ENCODE data around the gene AGAP3. TPM values are rescaled to one million over a fixed set of nuclear protein-coding genes. Genes with fewer than 3 reads are reported as not detected.

The AGAP3 gene
- total RNA-seq, 1 donor from 2014 or later = 58.0 TPM

- intact Hi-C loops (cut with micrococcal nuclease) = no loop called here
- H3K4me1 Mint-ChIP-seq (ENCODE audit: low read depth) = no peaks in the 10 kb centered on the region
- no peak overlapping the region for H3K4me3 Mint-ChIP-seq
- H3K27me3 Mint-ChIP-seq (ENCODE audit: insufficient read depth) = peaks cover 21% of the 10 kb centered on the region
- no peak overlapping the region for H3K27ac Mint-ChIP-seq
- DNase-seq (ENCODE audit: low spot score) = no peak
- no peaks in the 10 kb centered on the region for H3K9me3 Mint-ChIP-seq
- H3K36me3 Mint-ChIP-seq (ENCODE audit: low read depth) = no peaks in the 10 kb centered on the region
Measured at GRCh38 chr7:151152643-151153513, 66.6 kb downstream of the AGAP3 start.

- Mint-ChIP-seq H3K27ac (no peak overlapping the region), H3K36me3 (ENCODE audit: low read depth) (no peaks in the 10 kb centered on the region), H3K27me3 (ENCODE audit: insufficient read depth) (peaks cover 19% of the 10 kb centered on the region), H3K9me3 (no peaks in the 10 kb centered on the region), H3K4me3 (no peak overlapping the region), H3K4me1 (ENCODE audit: low read depth) (no peaks in the 10 kb centered on the region)
- DNase-seq (ENCODE audit: low spot score) = no peak
- intact Hi-C loops (cut with micrococcal nuclease) = no loop called here
Measured at GRCh38 chr7:151157645-151158329, 71.5 kb downstream of the AGAP3 start.

- Mint-ChIP-seq H3K9me3 (no peaks in the 10 kb centered on the region), H3K27ac (no peak overlapping the region), H3K4me3 (no peak overlapping the region), H3K4me1 (ENCODE audit: low read depth) (no peaks in the 10 kb centered on the region), H3K36me3 (ENCODE audit: low read depth) (no peaks in the 10 kb centered on the region), H3K27me3 (ENCODE audit: insufficient read depth) (peaks cover 15% of the 10 kb centered on the region)
- intact Hi-C loops (cut with micrococcal nuclease) = no loop called here
- DNase-seq (ENCODE audit: low spot score) = no peak
Measured at GRCh38 chr7:151161757-151162156, 75.5 kb downstream of the AGAP3 start.

- Mint-ChIP-seq H3K27ac (no peak overlapping the region), H3K4me3 (no peak overlapping the region), H3K9me3 (no peaks in the 10 kb centered on the region), H3K4me1 (ENCODE audit: low read depth) (peaks cover 8% of the 10 kb centered on the region), H3K27me3 (ENCODE audit: insufficient read depth) (peaks cover 34% of the 10 kb centered on the region), H3K36me3 (ENCODE audit: low read depth) (no peaks in the 10 kb centered on the region)
- intact Hi-C loops (cut with micrococcal nuclease) = no loop called here
- DNase-seq (ENCODE audit: low spot score) = no peak
Measured at GRCh38 chr7:151166629-151167196, 80.4 kb downstream of the AGAP3 start.

- Mint-ChIP-seq H3K27me3 (ENCODE audit: insufficient read depth) (peaks cover 40% of the 10 kb centered on the region), H3K4me3 (peak within 1 kb of the TSS; percentile 59), H3K9me3 (no peaks in the 10 kb centered on the region), H3K36me3 (ENCODE audit: low read depth) (no peaks in the 10 kb centered on the region), H3K4me1 (ENCODE audit: low read depth) (peaks cover 8% of the 10 kb centered on the region), H3K27ac (peak within 1 kb of the TSS; percentile 21)
- no peak for DNase-seq (ENCODE audit: low spot score)
- intact Hi-C loops (cut with micrococcal nuclease) = no loop called here
Measured at GRCh38 chr7:151167197-151167961, 81.1 kb downstream of the AGAP3 start, which contains the start of gene GBX1. GBX1 (minus strand) TSS chr7:151167694; CDS start chr7:151167548, 146 bp downstream.

GRCh38 chr7:151168003-151168786 is 81.9 kb downstream of the AGAP3 start:
- Mint-ChIP-seq H3K27me3 (ENCODE audit: insufficient read depth) (peaks cover 43% of the 10 kb centered on the region), H3K4me1 (ENCODE audit: low read depth) (peaks cover 8% of the 10 kb centered on the region)
- intact Hi-C loops (cut with micrococcal nuclease) = loop anchor here (1.0 kb wide), 1 partner anchor 76 kb away; no protein-coding TSS in a partner anchor

GRCh38 chr7:151168787-151169162 is 82.5 kb downstream of the AGAP3 start:
- peaks cover 8% of the 10 kb centered on the region for H3K4me1 Mint-ChIP-seq (ENCODE audit: low read depth)
- peak overlapping the region; percentile 21 for H3K27ac Mint-ChIP-seq
- H3K36me3 Mint-ChIP-seq (ENCODE audit: low read depth) = no peaks in the 10 kb centered on the region
- peaks cover 48% of the 10 kb centered on the region for H3K27me3 Mint-ChIP-seq (ENCODE audit: insufficient read depth)
- peak overlapping the region; percentile 59 for H3K4me3 Mint-ChIP-seq
- no peaks in the 10 kb centered on the region for H3K9me3 Mint-ChIP-seq
- DNase-seq (ENCODE audit: low spot score) = no peak
- intact Hi-C loops (cut with micrococcal nuclease) = loop anchor here (1.0 kb wide), 1 partner anchor 76 kb away; no protein-coding TSS in a partner anchor

More at GRCh38 chr7:151168003-151168786, 81.9 kb downstream of the AGAP3 start:
- Mint-ChIP-seq H3K4me3 (peak overlapping the region; percentile 59), H3K9me3 (no peaks in the 10 kb centered on the region), H3K36me3 (ENCODE audit: low read depth) (no peaks in the 10 kb centered on the region), H3K27ac (peak overlapping the region; percentile 21)
- DNase-seq (ENCODE audit: low spot score) = peak; percentile 42

- peak; percentile 74 for DNase-seq (ENCODE audit: low spot score)
- Mint-ChIP-seq H3K4me3 (no peak overlapping the region), H3K9me3 (no peaks in the 10 kb centered on the region), H3K27ac (no peak overlapping the region), H3K36me3 (ENCODE audit: low read depth) (no peaks in the 10 kb centered on the region), H3K27me3 (ENCODE audit: insufficient read depth) (peaks cover 48% of the 10 kb centered on the region), H3K4me1 (ENCODE audit: low read depth) (peaks cover 8% of the 10 kb centered on the region)
- intact Hi-C loops (cut with micrococcal nuclease) = loop anchor here (1.0 to 5.0 kb wide), 7 partner anchors 48 to 274 kb away; partner anchors contain the start of gene ABCF2
Measured at GRCh38 chr7:151172273-151173141, 86.2 kb downstream of the AGAP3 start.

GRCh38 chr7:151173386-151174245 is 87.3 kb downstream of the AGAP3 start:
- DNase-seq (ENCODE audit: low spot score) = no peak
- Mint-ChIP-seq H3K4me3 (no peak overlapping the region), H3K9me3 (no peaks in the 10 kb centered on the region), H3K36me3 (ENCODE audit: low read depth) (no peaks in the 10 kb centered on the region), H3K27me3 (ENCODE audit: insufficient read depth) (peaks cover 44% of the 10 kb centered on the region), H3K27ac (no peak overlapping the region), H3K4me1 (ENCODE audit: low read depth) (peaks cover 3% of the 10 kb centered on the region)
- intact Hi-C loops (cut with micrococcal nuclease) = loop anchor here (2.0 to 5.0 kb wide), 2 partner anchors 129 to 156 kb away; no protein-coding TSS in a partner anchor

- Mint-ChIP-seq H3K9me3 (no peaks in the 10 kb centered on the region), H3K4me1 (ENCODE audit: low read depth) (no peaks in the 10 kb centered on the region), H3K4me3 (no peak overlapping the region), H3K36me3 (ENCODE audit: low read depth) (no peaks in the 10 kb centered on the region), H3K27me3 (ENCODE audit: insufficient read depth) (peaks cover 36% of the 10 kb centered on the region), H3K27ac (no peak overlapping the region)
- DNase-seq (ENCODE audit: low spot score) = no peak
- intact Hi-C loops (cut with micrococcal nuclease) = loop anchor here (5.0 kb wide), 1 partner anchor 157 kb away; no protein-coding TSS in a partner anchor
Measured at GRCh38 chr7:151174246-151175046, 88.2 kb downstream of the AGAP3 start.
